A549 (cell line): Measurements from ENCODE around the gene TIAL1. TPM values are rescaled to one million over a fixed set of nuclear protein-coding genes. Genes with fewer than 3 reads are reported as not detected.
"Not testable (repeated sequence)": the region's sequence is repeated elsewhere in the genome, so short reads cannot be mapped to it uniquely, and the experiment has no call there.

Source experiments
- ATAC-seq, 2 experiments: fragments of 200-7000 bp in 1 of 2; fragments of >200 bp in 1 of 2; cut with Nextera tagmentation in 1 of 2; cut with Tn5 transposase in 1 of 2; 3 replicates each; pipeline versions ENCODE4 v1.8.0 to v1.9.1; 2018 to 2020; ENCODE audit warnings: mild to moderate bottlenecking in 1 of 2, moderate library complexity in 1 of 2
- CTCF ChIA-PET: fragments of 300-600 bp; sonication (Branson Sonifier 250); formaldehyde crosslinking; extraction: SDS; loops from one replicate; lab custom pipeline; 2021; ENCODE audit warnings: antibody characterized with exemption, inconsistent platforms; lab: Yijun Ruan, JAX
- POLR2A ChIA-PET: fragments of 350-600 bp; formaldehyde crosslinking; extraction: SDS; loops from one replicate; lab custom pipeline; 2021; ENCODE audit warnings: antibody characterized with exemption, inconsistent platforms; lab: Yijun Ruan, JAX
- DNase-seq, 2 experiments: peaks; one replicate each; pipeline versions ENCODE4 v3.0.0 to v3.0.0-alpha.2; 2011 to 2016; ENCODE audit warnings: low read depth in 1 of 2, low spot score in 1 of 2
- FAIRE-seq: peaks from 2 replicates; lab custom pipeline; 2011; peaks lifted over from hg19 to GRCh38; lab: Jason Lieb, UNC
- H3K27ac ChIP-seq, 2 experiments: fragments of >200 bp; sonication (Bioruptor Twin); formaldehyde crosslinking; 3 replicates each; pipeline ENCODE4 v1.5.1; 2016 to 2017
- H3K4me1 ChIP-seq: fragments of >200 bp; sonication (Bioruptor Twin); formaldehyde crosslinking; 3 replicates; pipeline ENCODE4 v1.6.1; 2016
- H3K4me2 ChIP-seq: fragments of >200 bp; sonication (Bioruptor Twin); formaldehyde crosslinking; 3 replicates; pipeline ENCODE4 v1.6.1; 2016
- H3K4me3 ChIP-seq: fragments of >200 bp; sonication (Bioruptor Twin); formaldehyde crosslinking; 3 replicates; pipeline ENCODE4 v1.5.1; 2016
- H3K9me3 ChIP-seq: fragments of >200 bp; sonication (Bioruptor Twin); formaldehyde crosslinking; 3 replicates; pipeline ENCODE4 v1.6.1; 2016
- E2F6 ChIP-seq: IDR thresholded peaks from 2 replicates; pipeline ENCODE4 v1.6.1; 2012; ENCODE audit warnings: low read depth, borderline replicate concordance
- ESRRA ChIP-seq: fragments of 150-350 bp; IDR thresholded peaks from 2 replicates; pipeline ENCODE4 v1.6.1; 2014; ENCODE audit warnings: mild to moderate bottlenecking, low read length, borderline replicate concordance
- HMGXB4 ChIP-seq: fragments of 250-450 bp; sonication (Bioruptor Pico); IDR thresholded peaks from 2 replicates; pipeline ENCODE4 v1.5.0; 2021; ENCODE audit warnings: mild to moderate bottlenecking, moderate library complexity, borderline replicate concordance
- HOXA7 ChIP-seq: fragments of 250-450 bp; sonication (Bioruptor Pico); IDR thresholded peaks from 2 replicates; pipeline ENCODE4 v1.5.0; 2020; ENCODE audit warnings: mild to moderate bottlenecking, moderate library complexity
- HOXB5 ChIP-seq: fragments of 250-450 bp; sonication (Bioruptor Pico); IDR thresholded peaks from 2 replicates; pipeline ENCODE4 v1.5.0; 2020; ENCODE audit warnings: mild to moderate bottlenecking, moderate library complexity
- KDM5A ChIP-seq: fragments of 200-600 bp; sonication (generic); IDR thresholded peaks from 2 replicates; pipeline ENCODE4 v1.6.1; 2016; ENCODE audit warnings: antibody characterized with exemption, mild to moderate bottlenecking
- MAZ ChIP-seq: fragments of 150-350 bp; IDR thresholded peaks from 2 replicates; pipeline ENCODE4 v1.6.1; 2014; ENCODE audit warnings: antibody characterized with exemption, low read depth, low read length, borderline replicate concordance
- MYC ChIP-seq: IDR thresholded peaks from 2 replicates; pipeline ENCODE4 v1.6.1; 2012; ENCODE audit warnings: mild to moderate bottlenecking, inconsistent platforms, low read length, improper control_type of control experiment, borderline replicate concordance
- POLR2A ChIP-seq: IDR thresholded peaks from 2 replicates; pipeline ENCODE4 v1.6.1; 2012; ENCODE audit warnings: mild to moderate bottlenecking, low read length
- POLR2AphosphoS2 ChIP-seq: conservative IDR thresholded peaks from 2 replicates; pipeline ENCODE4 v1.6.1; 2012; ENCODE audit warnings: low read length, improper control_type of control experiment, inconsistent platforms
- RARB ChIP-seq: fragments of 250-450 bp; sonication (Bioruptor Pico); IDR thresholded peaks from 2 replicates; pipeline ENCODE4 v1.8.0; 2021; ENCODE audit warnings: mild to moderate bottlenecking, moderate library complexity
- SMC3 ChIP-seq: fragments of >200 bp; sonication (Bioruptor Twin); formaldehyde crosslinking; IDR thresholded peaks from 3 replicates; pipeline ENCODE4 v1.6.1; 2018; ENCODE audit warnings: inconsistent platforms
- TFCP2L1 ChIP-seq: fragments of 250-450 bp; sonication (Bioruptor Pico); IDR thresholded peaks from 2 replicates; pipeline ENCODE4 v1.5.0; 2021; ENCODE audit warnings: mild to moderate bottlenecking
- TP53 ChIP-seq: fragments of 250-450 bp; sonication (Bioruptor Pico); IDR thresholded peaks from 2 replicates; pipeline ENCODE4 v1.5.0; 2021; ENCODE audit warnings: mild to moderate bottlenecking, moderate library complexity
- USF2 ChIP-seq: fragments of 450-650 bp; IDR thresholded peaks from 2 replicates; pipeline ENCODE4 v1.6.1; 2014; ENCODE audit warnings: antibody characterized with exemption
- ZC3H11A ChIP-seq: fragments of 450-650 bp; IDR thresholded peaks from 2 replicates; pipeline ENCODE4 v1.6.1; 2014; ENCODE audit warnings: antibody characterized with exemption, mild to moderate bottlenecking
- ZFP36 ChIP-seq: fragments of 450-650 bp; IDR thresholded peaks from 2 replicates; pipeline ENCODE4 v1.6.1; 2014; ENCODE audit warnings: borderline replicate concordance; ENCODE audit not compliant: partially characterized antibody
- ZNF302 ChIP-seq: fragments of 250-450 bp; sonication (Bioruptor Pico); IDR thresholded peaks from 2 replicates; pipeline ENCODE4 v1.9.0; 2021; ENCODE audit warnings: inconsistent platforms, mild to moderate bottlenecking, moderate library complexity
- WGBS: methylation state at CpG from one replicate; pipeline ENCODE4 v1.1.6; 2017; ENCODE audit errors: missing lambda C conversion rate; 5-methylcytosine and 5-hydroxymethylcytosine counted together
- polyA plus RNA-seq, 4 experiments: library from polyadenylated mRNA; depleted of rRNA in 3 of 4; stranded (reverse); fragments of >200 nt; fragmentation: RNase III in 1 of 4; extraction: RNeasy Plus Mini Kit Qiagen cat#74134 plus additional on column Dnase treatment in 1 of 4; gene quantifications; 2 replicates in 3 of 4; 3 replicates in 1 of 4; pipeline ENCODE4 v1.2.3, GENCODE V29; 2011 to 2017
- TF ChIP-seq, protein P1 (sequence below): IDR thresholded peaks from 2 replicates; pipeline ENCODE4 v1.6.1; 2012
- TF ChIP-seq, protein P2 (sequence below): fragments of 200-600 bp; sonication (generic); IDR thresholded peaks from 2 replicates; pipeline ENCODE4 v1.6.1; 2016; ENCODE audit warnings: antibody characterized with exemption, mild to moderate bottlenecking, moderate library complexity

TIAL1 gene
- polyA plus RNA-seq, 2 of the 4 experiments (the other 2 are of a cell fraction) = 89.5 to 115 TPM

- DNase-seq (no peak), FAIRE-seq (no peak), ATAC-seq (no peak)
- Histone ChIP-seq H3K9me3 (no peaks in the 10 kb centered on the region), H3K4me2 (no peak overlapping the region), H3K4me3 (no peak overlapping the region), H3K4me1 (no peaks in the 10 kb centered on the region), H3K27ac (no peak overlapping the region)
- 91% methylated on average over 1 of the region's 1 CpG for WGBS
- TF ChIP-seq TFCP2L1 (CRISPR knock-in tag) = no peak
- TF ChIP-seq USF2 = no peak
- TF ChIP-seq HOXB5 (CRISPR knock-in tag) = no peak
- TF ChIP-seq MAZ = no peak
- no peak for TF ChIP-seq HMGXB4 (CRISPR knock-in tag)
- no peak for TF ChIP-seq POLR2A
- no peak for TF ChIP-seq SMC3
- ChIA-PET POLR2A (interaction anchor here (0.6 to 2.3 kb wide), 2 partner anchors 12 to 120 kb away, joined by 3 to 9 read pairs; partner anchors contain the start of gene RGS10), CTCF (interaction anchor here (0.6 to 3.1 kb wide), 4 partner anchors 12 to 326 kb away, joined by 3 to 14 read pairs (median 5); partner anchors contain the start of gene RGS10)
Measured at GRCh38 chr10:119531067-119531466, 65.7 kb downstream of the TIAL1 start.

DNA sequence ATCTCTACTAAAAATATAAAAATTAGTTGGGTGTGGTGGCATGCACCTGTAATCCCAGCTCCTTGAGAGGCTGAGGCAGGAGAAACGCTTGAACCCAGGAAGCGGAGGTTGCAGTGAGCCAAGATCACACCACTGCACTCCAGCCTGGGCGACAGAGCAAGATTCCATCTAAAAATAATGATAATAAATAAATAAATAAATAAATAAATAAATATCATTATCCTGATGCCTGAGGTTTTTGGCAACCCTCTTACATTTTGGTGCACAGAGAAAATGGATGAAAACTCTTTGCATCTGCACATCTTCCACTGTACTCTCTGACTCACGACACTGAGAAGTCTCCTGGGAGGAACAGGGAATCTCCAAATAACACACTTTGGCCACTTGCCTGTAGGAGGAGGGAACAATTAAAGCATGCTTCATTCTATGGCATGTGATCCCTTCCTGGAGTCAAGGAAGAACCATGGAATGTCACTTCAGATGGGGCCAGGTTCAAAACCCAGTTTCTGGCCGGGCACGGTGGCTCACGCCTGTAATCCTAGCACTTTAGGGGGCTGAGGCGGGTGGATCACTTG is 68.0 kb downstream of the TIAL1 start:
- CTCF ChIA-PET = interaction anchor here (1.5 to 3.5 kb wide), 4 partner anchors 10 to 323 kb away, joined by 4 to 17 read pairs (median 6); partner anchors contain the start of gene RGS10
- H3K4me2 ChIP-seq, FAIRE-seq, H3K4me1 ChIP-seq, POLR2A ChIA-PET, DNase-seq, H3K9me3 ChIP-seq, H3K4me3 ChIP-seq, H3K27ac ChIP-seq: not testable (repeated sequence)
- peak in 1 of 2 experiments; percentile 43; a peak in 1 of 6 replicates for ATAC-seq
- WGBS = 83% methylated on average over 8 of the region's 8 CpGs

DNA sequence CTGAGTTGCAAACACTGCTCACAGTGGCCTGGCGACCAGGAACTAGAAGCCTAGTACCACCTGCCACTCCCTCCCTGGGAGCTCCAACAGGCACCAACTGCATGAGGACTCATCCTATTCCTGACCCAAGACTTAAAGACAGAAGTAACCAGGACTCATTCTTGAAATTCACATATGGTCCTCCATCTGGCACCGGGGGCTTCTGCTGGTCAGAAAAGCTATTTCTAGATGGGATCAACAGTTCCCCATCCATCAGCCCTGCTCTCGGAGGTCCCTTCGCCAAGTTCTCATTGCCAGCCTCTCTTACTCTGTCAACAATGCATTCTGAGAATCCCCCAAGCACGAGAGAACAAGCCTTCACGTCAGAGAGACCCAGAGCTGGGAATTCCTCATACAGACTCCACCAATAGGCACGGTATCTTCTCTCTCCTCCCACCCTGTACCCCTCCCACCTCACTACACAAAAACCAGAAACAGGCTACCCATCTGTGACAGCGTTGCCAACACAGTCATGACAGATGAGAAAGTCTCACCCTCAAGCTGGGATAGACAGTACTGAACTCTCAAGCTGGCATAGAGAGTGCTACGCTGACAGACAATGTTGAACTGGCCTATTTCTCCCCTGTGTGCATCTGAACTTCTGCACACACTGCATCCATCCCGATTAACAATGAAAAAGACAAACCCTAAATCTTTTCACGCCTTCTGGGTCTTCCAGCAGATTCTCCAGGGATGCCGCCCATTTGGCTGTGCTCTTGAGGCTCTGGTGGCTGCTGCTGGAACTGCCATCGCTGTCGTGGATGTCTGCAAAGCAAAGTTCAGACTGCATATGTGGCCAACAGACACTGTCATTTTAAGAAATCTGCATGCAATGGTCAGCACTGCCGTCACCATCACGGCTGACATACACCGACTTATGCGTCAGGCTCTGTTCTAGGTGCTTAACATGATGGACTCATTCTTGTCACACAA is 69.9 kb downstream of the TIAL1 start:
- peaks cover 4% of the 10 kb centered on the region for H3K4me1 ChIP-seq
- no peak overlapping the region for H3K4me3 ChIP-seq
- POLR2A ChIA-PET = interaction anchor here (1.0 kb wide), 1 partner anchor 16 kb away, joined by 5 read pairs; the partner anchor contains the start of gene RGS10
- peak; percentile 66 to 82; a peak in 4 of 6 replicates for ATAC-seq
- H3K9me3 ChIP-seq = no peaks in the 10 kb centered on the region
- no peak overlapping the region for H3K27ac ChIP-seq
- CTCF ChIA-PET = interaction anchor here (0.8 to 3.5 kb wide), 5 partner anchors 16 to 328 kb away, joined by 3 to 17 read pairs (median 4); partner anchors contain the start of genes GRK5 and RGS10
- no peak overlapping the region for H3K4me2 ChIP-seq
- WGBS = 76% methylated on average over 18 of the region's 18 CpGs
- FAIRE-seq = no peak
- TF ChIP-seq E2F6 (no peak), HOXA7 (CRISPR knock-in tag) (no peak), ESRRA (no peak), TP53 (no peak), TFCP2L1 (CRISPR knock-in tag) (no peak), KDM5A (no peak), ZC3H11A (no peak), POLR2AphosphoS2 (no peak), ZFP36 (no peak), HOXB5 (CRISPR knock-in tag) (no peak), RARB (CRISPR knock-in tag) (no peak), MYC (no peak), ZNF302 (CRISPR knock-in tag) (no peak)
- TF ChIP-seq, protein P1, sequence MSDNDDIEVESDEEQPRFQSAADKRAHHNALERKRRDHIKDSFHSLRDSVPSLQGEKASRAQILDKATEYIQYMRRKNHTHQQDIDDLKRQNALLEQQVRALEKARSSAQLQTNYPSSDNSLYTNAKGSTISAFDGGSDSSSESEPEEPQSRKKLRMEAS = no peak
- TF ChIP-seq, protein P2, sequence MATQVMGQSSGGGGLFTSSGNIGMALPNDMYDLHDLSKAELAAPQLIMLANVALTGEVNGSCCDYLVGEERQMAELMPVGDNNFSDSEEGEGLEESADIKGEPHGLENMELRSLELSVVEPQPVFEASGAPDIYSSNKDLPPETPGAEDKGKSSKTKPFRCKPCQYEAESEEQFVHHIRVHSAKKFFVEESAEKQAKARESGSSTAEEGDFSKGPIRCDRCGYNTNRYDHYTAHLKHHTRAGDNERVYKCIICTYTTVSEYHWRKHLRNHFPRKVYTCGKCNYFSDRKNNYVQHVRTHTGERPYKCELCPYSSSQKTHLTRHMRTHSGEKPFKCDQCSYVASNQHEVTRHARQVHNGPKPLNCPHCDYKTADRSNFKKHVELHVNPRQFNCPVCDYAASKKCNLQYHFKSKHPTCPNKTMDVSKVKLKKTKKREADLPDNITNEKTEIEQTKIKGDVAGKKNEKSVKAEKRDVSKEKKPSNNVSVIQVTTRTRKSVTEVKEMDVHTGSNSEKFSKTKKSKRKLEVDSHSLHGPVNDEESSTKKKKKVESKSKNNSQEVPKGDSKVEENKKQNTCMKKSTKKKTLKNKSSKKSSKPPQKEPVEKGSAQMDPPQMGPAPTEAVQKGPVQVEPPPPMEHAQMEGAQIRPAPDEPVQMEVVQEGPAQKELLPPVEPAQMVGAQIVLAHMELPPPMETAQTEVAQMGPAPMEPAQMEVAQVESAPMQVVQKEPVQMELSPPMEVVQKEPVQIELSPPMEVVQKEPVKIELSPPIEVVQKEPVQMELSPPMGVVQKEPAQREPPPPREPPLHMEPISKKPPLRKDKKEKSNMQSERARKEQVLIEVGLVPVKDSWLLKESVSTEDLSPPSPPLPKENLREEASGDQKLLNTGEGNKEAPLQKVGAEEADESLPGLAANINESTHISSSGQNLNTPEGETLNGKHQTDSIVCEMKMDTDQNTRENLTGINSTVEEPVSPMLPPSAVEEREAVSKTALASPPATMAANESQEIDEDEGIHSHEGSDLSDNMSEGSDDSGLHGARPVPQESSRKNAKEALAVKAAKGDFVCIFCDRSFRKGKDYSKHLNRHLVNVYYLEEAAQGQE = no peak
- DNase-seq = peak in 1 of 2 experiments; percentile 25
